Lung (tissue), 12 donors: Measurements from ENCODE around the gene SLC5A10. TPM values are rescaled to one million over a fixed set of nuclear protein-coding genes. Genes with fewer than 3 reads are reported as not detected.

ENCODE experiments used
- ATAC-seq: fragments of 200-7000 bp; cut with Tn5 transposase; one replicate; pipeline ENCODE4 v1.9.1; 2020; ENCODE audit warnings: moderate number of reproducible peaks; ENCODE audit not compliant: insufficient read depth, low FRiP score
- DNase-seq, 3 donors: peaks; one replicate each; pipeline ENCODE4 v3.0.0-alpha.2; 2013 to 2017
- H3K27ac ChIP-seq, 2 donors: one replicate each; pipeline ENCODE4 v1.5.1; 2013; ENCODE audit warnings: mild to moderate bottlenecking in 2 of 2, moderate library complexity in 2 of 2, control low read depth in 1 of 2, inconsistent platforms in 1 of 2, low read depth in 1 of 2, low read length in 1 of 2
- H3K27me3 ChIP-seq, 3 donors: one replicate each; pipeline ENCODE4 v1.5.1; 2013; ENCODE audit warnings: low read length in 2 of 3; ENCODE audit not compliant: control insufficient read depth in 3 of 3, insufficient read depth in 3 of 3
- H3K36me3 ChIP-seq, 4 donors: one replicate each; pipeline ENCODE4 v1.5.1; 2013; ENCODE audit warnings: low read length in 4 of 4, mild to moderate bottlenecking in 1 of 4, moderate library complexity in 1 of 4; ENCODE audit not compliant: control insufficient read depth in 4 of 4, insufficient read depth in 4 of 4
- H3K4me1 ChIP-seq, 5 donors: one replicate each; pipeline ENCODE4 v1.5.1; 2013; ENCODE audit warnings: low read length in 5 of 5, mild to moderate bottlenecking in 2 of 5, moderate library complexity in 1 of 5; ENCODE audit not compliant: control insufficient read depth in 5 of 5, insufficient read depth in 5 of 5
- H3K4me3 ChIP-seq: one replicate; pipeline ENCODE4 v1.5.1; 2013; ENCODE audit warnings: mild to moderate bottlenecking, control low read depth, moderate library complexity
- H3K9ac ChIP-seq, 2 donors: one replicate each; pipeline ENCODE4 v1.5.1; 2013; ENCODE audit warnings: low read length in 2 of 2, control low read depth in 1 of 2; ENCODE audit not compliant: insufficient read depth in 1 of 2
- H3K9me3 ChIP-seq, 4 donors: one replicate each; pipeline ENCODE4 v1.5.1; 2013; ENCODE audit warnings: low read length in 3 of 4, mild to moderate bottlenecking in 1 of 4, moderate library complexity in 1 of 4; ENCODE audit not compliant: control insufficient read depth in 4 of 4, insufficient read depth in 3 of 4
- CTCF ChIP-seq: IDR thresholded peaks from 2 replicates; pipeline ENCODE4 v1.5.1; 2012; ENCODE audit warnings: mild to moderate bottlenecking; ENCODE audit errors: control extremely low read depth, extremely low read depth
- whole genome bisulfite sequencing, 2 donors: extraction: QIAGEN DNeasy Blood & Tissue Kit; methylation state at CpG; one replicate each; pipeline ENCODE4 v1.1.7; 2013; 5-methylcytosine and 5-hydroxymethylcytosine counted together
- polyA plus RNA-seq, 2 donors: library from polyadenylated mRNA; stranded (reverse); fragments of 200-250 nt; gene quantifications; one replicate each; pipeline ENCODE4 v1.2.1, GENCODE V29; 2013
- total RNA-seq, 2 donors: library from RNA; depleted of rRNA in 1 of 2; stranded (reverse); fragments of >200 nt in 1 of 2; gene quantifications; one replicate each; pipeline ENCODE4 v1.2.1, GENCODE V29; 2014 to 2021
- donor health status: control.
- donor health status: control.
- donor health status: Bipolar disorder and iron deficiency.
- donor health status: healthy.
- donor health status: DM: yes; HTN: yes; CAD: no.

The SLC5A10 gene
- total and polyA plus RNA-seq, 4 donors = 0.09 to 0.31 (median 0.21) TPM

- no peak overlapping the region for H3K4me3 ChIP-seq
- H3K9ac ChIP-seq = no peak overlapping the region
- TF ChIP-seq CTCF = no peak
- WGBS, 2 donors = 85% methylated on average over 11 of the region's 11 CpGs
- DNase-seq (no peak), ATAC-seq (no peak)
- no peaks in the 10 kb centered on the region for H3K36me3 ChIP-seq
- peaks cover 0 to 15% (median 0%) of the 10 kb centered on the region in 5 donors for H3K4me1 ChIP-seq
- H3K27ac ChIP-seq = no peak overlapping the region
- H3K9me3 ChIP-seq = no peaks in the 10 kb centered on the region
- H3K27me3 ChIP-seq = peaks cover 0 to 3% (median 0%) of the 10 kb centered on the region in 3 donors
Observed at GRCh38 chr17:19002805-19003542, 51.0 kb downstream of the SLC5A10 start.

- H3K9me3 ChIP-seq = no peaks in the 10 kb centered on the region
- no peak overlapping the region for H3K9ac ChIP-seq
- 24 to 30% methylated on average over 70 to 73 of the region's 73 CpGs for WGBS, 2 donors
- H3K4me3 ChIP-seq = peak overlapping the region; percentile 49
- TF ChIP-seq CTCF = no peak
- H3K27ac ChIP-seq = peak overlapping the region; percentile 27 to 82
- H3K4me1 ChIP-seq = peaks cover 0 to 15% (median 0%) of the 10 kb centered on the region in 5 donors
- peak; percentile 35 to 49 (median 48) for DNase-seq
- no peak for ATAC-seq
- H3K36me3 ChIP-seq = no peaks in the 10 kb centered on the region
- H3K27me3 ChIP-seq = peaks cover 0 to 3% (median 0%) of the 10 kb centered on the region in 3 donors
Observed at GRCh38 chr17:19003543-19004420, 51.8 kb downstream of the SLC5A10 start.

GRCh38 chr17:19004421-19005136, 52.6 kb downstream of the SLC5A10 start, which contains the start of gene FAM83G:
TSS of gene FAM83G (minus strand) at chr17:19004764. CDS start at chr17:19004041, 723 bp downstream.
- 7 to 12% methylated on average over 41 to 67 of the region's 67 CpGs for WGBS, 2 donors
- no peaks in the 10 kb centered on the region for H3K36me3 ChIP-seq
- H3K4me1 ChIP-seq = peaks cover 0 to 13% (median 0%) of the 10 kb centered on the region in 5 donors
- no peaks in the 10 kb centered on the region for H3K9me3 ChIP-seq
- ATAC-seq (peak; percentile 89), DNase-seq (peak in 1 of 3 donors; percentile 48)
- peak within 1 kb of the TSS; percentile 82 to 87 for H3K27ac ChIP-seq
- peaks cover 0 to 3% (median 0%) of the 10 kb centered on the region in 3 donors for H3K27me3 ChIP-seq
- TF ChIP-seq CTCF = no peak
- H3K9ac ChIP-seq = no peak within 1 kb of the TSS
- peak within 1 kb of the TSS; percentile 49 for H3K4me3 ChIP-seq
